Adrenal gland (tissue), 5 donors: Measurements from ENCODE around the gene CCDC33.

Experiments
- CTCF ChIP-seq, 6 experiments: fragments of 450-650 bp in 4 of 6; fragments of 200-600 bp in 2 of 6; sonication (generic) in 1 of 6; IDR thresholded peaks; 1 replicate in 5 of 6; 2 replicates in 1 of 6; pipeline versions ENCODE4 v1.5.1 to v1.8.0; 2016 to 2021; ENCODE audit warnings: antibody characterized with exemption in 6 of 6, mild to moderate bottlenecking in 2 of 6, moderate library complexity in 1 of 6
- POLR2A ChIP-seq, 2 donors: fragments of 450-650 bp; IDR thresholded peaks; one replicate each; pipeline ENCODE4 v1.6.1; 2017; ENCODE audit warnings: antibody characterized with exemption in 2 of 2, mild to moderate bottlenecking in 2 of 2, moderate library complexity in 1 of 2
- donor health status: DM: no; HTN: no; CAD: no.

- TF ChIP-seq CTCF (IDR thresholded peaks at IDR 0.05) (no peak), POLR2A (IDR thresholded peaks at IDR 0.05) (no peak)
These were observed 98.0 kb downstream of the CCDC33 start for GRCh38 chr15:74334127-74334526.
